NT2/D1 (cell line): ENCODE results near the gene DSCAML1.

Source experiments
- SUZ12 ChIP-seq: IDR thresholded peaks from 2 replicates; pipeline ENCODE4 v1.6.1; 2011; ENCODE audit not compliant: insufficient read length, insufficient read depth; ENCODE audit errors: extremely low read depth
- YY1 ChIP-seq: IDR thresholded peaks from 2 replicates; pipeline ENCODE4 v1.6.1; 2011; ENCODE audit not compliant: insufficient read length, insufficient read depth
- ZNF274 ChIP-seq: IDR thresholded peaks from 2 replicates; pipeline ENCODE4 v1.6.1; 2011; ENCODE audit warnings: mild to moderate bottlenecking, low read depth, low read length

DNA sequence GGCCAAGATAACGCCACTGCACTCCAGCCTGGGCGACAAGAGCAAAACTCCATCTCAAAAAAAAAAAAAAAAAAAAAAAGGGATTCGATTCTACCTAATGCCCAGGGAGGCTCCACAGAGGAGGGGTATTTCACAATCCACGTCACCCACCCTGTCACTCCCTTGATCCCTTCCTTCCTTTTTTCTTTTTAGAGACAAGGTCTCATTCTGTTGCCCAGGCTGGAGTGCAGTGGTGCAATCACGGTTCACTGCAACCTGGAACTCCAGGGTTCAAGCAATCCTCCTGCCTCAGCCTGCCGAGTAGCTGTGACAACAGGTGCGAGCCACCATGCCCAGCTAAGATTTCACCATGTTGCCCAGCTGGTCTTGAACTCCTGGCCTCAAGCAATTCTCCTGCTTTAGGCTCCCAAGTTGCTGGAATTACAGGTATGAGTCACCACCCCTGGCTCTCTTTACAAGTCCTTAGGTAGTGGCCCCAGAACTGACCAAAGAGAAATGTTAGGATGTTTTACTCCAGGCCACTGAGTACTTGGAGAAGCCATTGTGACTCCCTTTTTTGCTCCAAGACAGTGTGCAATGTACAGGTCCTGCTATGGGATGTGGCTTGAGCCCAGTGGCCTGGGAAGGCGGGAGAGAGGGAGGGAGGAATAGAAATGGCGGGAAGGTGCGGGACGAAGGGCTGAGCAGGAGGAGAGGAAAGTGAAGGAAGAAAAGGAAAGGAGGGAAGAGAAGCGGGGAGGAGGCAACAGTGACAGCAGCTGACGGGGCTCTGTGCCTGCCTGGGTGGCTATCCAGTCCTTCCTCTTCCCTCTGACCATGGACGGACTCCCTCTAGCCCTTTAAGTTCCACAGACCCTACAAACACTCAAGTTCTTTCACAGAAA is 39.3 kb upstream of the DSCAML1 start:
- no peak for TF ChIP-seq ZNF274
- TF ChIP-seq YY1: no peak
- TF ChIP-seq SUZ12: no peak
